GM23248 (cell line): Measurements from ENCODE around the gene NANP.

ENCODE experiments used
- EZH2 ChIP-seq: fragments of 200-600 bp; sonication (generic); IDR thresholded peaks from 2 replicates; pipeline ENCODE4 v1.6.1; 2018; ENCODE audit warnings: antibody characterized with exemption, mild to moderate bottlenecking; ENCODE audit not compliant: insufficient read depth, poor library complexity, severe bottlenecking
- EZH2phosphoT487 ChIP-seq: fragments of 200-600 bp; sonication (generic); IDR thresholded peaks from 2 replicates; pipeline ENCODE4 v1.6.1; 2018; ENCODE audit warnings: antibody characterized with exemption, moderate library complexity, mild to moderate bottlenecking, low read depth; ENCODE audit not compliant: insufficient read depth

DNA sequence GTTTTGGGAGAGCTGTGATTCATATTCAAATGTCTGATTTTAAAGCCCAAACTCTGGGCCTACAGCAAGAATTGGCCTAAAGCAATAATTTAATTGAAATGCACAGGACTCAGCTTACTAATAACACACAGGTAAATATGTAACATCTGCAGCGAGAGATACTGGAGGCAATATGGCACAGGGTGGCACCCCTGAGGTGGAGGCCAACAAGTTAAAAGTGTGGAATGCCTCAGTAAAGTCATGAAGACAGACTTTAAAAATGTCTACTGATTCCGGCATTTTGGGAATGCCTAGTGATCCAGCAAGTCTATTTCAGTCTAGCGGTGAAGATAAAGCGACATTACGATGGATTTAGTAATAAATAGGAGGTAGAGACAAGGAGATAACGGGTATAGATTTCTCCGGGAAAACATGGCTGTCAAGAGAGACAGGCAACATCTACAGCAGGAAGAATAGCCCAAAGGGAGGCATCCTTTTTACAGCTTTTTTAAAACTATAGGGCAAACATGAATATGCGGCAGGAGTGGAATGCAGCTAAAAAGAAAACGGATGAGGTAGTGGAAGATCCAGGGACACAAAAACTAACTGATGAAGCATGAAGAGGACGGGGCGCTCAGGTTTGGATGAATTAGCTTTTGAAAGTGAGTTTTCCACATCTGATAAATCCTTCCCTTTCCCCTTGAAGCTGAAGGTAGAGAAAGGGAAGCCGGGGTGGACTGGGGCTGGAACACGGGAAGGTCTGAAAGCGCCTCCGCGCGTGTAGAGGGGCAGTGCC, 1.2 kb downstream of the NANP start:
- TF ChIP-seq EZH2 (no peak), EZH2phosphoT487 (no peak)
